OCI-LY7 (cell line): ENCODE data around the gene TGFB1I1. TPM values are rescaled to one million over a fixed set of nuclear protein-coding genes. Genes with fewer than 3 reads are reported as not detected.

ENCODE experiments used
- BruUV-seq: library from RNA; stranded (reverse); fragments of 400-500 nt; replicated peaks from 2 replicates; lab custom pipeline; 2021; lab: Mats Ljungman, UMichigan
- CTCF ChIA-PET: fragments of 300-600 bp; sonication (Branson Sonifier 250); formaldehyde crosslinking; loops from one replicate; lab custom pipeline; 2022; ENCODE audit warnings: antibody characterized with exemption; ENCODE audit not compliant: unreplicated experiment; lab: Charles Lee
- POLR2A ChIA-PET: fragments of 300-600 bp; sonication (Branson Sonifier 250); formaldehyde crosslinking; loops from one replicate; lab custom pipeline; 2022; ENCODE audit warnings: antibody characterized with exemption; lab: Charles Lee
- DNase-seq: peaks from one replicate; pipeline ENCODE4 v3.0.0-alpha.2; 2015; ENCODE audit warnings: low spot score
- H2AFZ ChIP-seq: fragments of 200-600 bp; sonication (generic), shearing (Covaris generic); 2 replicates; pipeline ENCODE4 v1.6.1; 2014; ENCODE audit warnings: mild to moderate bottlenecking, antibody characterized with exemption, low read length, moderate library complexity
- H3K27ac ChIP-seq: fragments of 200-600 bp; sonication (generic); 2 replicates; pipeline ENCODE4 v1.5.1; 2014; ENCODE audit warnings: mixed run types, low read depth, mild to moderate bottlenecking, moderate library complexity, low read length, inconsistent platforms; ENCODE audit not compliant: poor library complexity, severe bottlenecking
- H3K36me3 ChIP-seq: fragments of 200-600 bp; sonication (generic); 2 replicates; pipeline ENCODE4 v1.6.1; 2014; ENCODE audit warnings: mild to moderate bottlenecking, antibody characterized with exemption, low read length, moderate library complexity, mixed read lengths; ENCODE audit not compliant: insufficient read depth
- H3K4me1 ChIP-seq: fragments of 200-600 bp; sonication (generic); 2 replicates; pipeline ENCODE4 v1.5.1; 2014; ENCODE audit warnings: mild to moderate bottlenecking, low read length; ENCODE audit not compliant: insufficient read depth, poor library complexity, severe bottlenecking
- H3K4me2 ChIP-seq: fragments of 200-600 bp; sonication (generic); 2 replicates; pipeline ENCODE4 v1.6.1; 2014; ENCODE audit warnings: mild to moderate bottlenecking, low read length
- H3K4me3 ChIP-seq: fragments of 200-600 bp; sonication (generic); 2 replicates; pipeline ENCODE4 v1.5.1; 2014; ENCODE audit warnings: mild to moderate bottlenecking, low read depth, low read length; ENCODE audit not compliant: poor library complexity, severe bottlenecking
- H3K79me2 ChIP-seq: fragments of 200-600 bp; sonication (generic); 2 replicates; pipeline ENCODE4 v1.6.1; 2016; ENCODE audit warnings: low read depth, mild to moderate bottlenecking, low read length, moderate library complexity, mixed read lengths; ENCODE audit not compliant: insufficient read depth
- H3K9me2 ChIP-seq: fragments of 200-600 bp; sonication (generic); 2 replicates; pipeline ENCODE4 v1.6.1; 2016; ENCODE audit warnings: mild to moderate bottlenecking, low read length, mixed read lengths; ENCODE audit not compliant: insufficient read depth
- H3K9me3 ChIP-seq: fragments of 200-600 bp; sonication (generic); 2 replicates; pipeline ENCODE4 v1.6.1; 2014; ENCODE audit warnings: mild to moderate bottlenecking, mixed run types, low read length, mixed read lengths
- H4K20me1 ChIP-seq: fragments of 200-600 bp; sonication (generic); 2 replicates; pipeline ENCODE4 v1.6.1; 2014; ENCODE audit warnings: mild to moderate bottlenecking, antibody characterized with exemption, low read length, moderate library complexity, mixed read lengths; ENCODE audit not compliant: insufficient read depth
- CTCF ChIP-seq: fragments of 200-600 bp; sonication (generic); conservative IDR thresholded peaks from 2 replicates; pipeline ENCODE4 v1.5.1; 2014; ENCODE audit warnings: mild to moderate bottlenecking, antibody characterized with exemption, low read length, moderate library complexity, mixed read lengths
- EZH2phosphoT487 ChIP-seq: fragments of 200-600 bp; sonication (generic); IDR thresholded peaks from 2 replicates; pipeline ENCODE4 v1.6.1; 2018; ENCODE audit warnings: low read depth, borderline replicate concordance, mild to moderate bottlenecking, mixed run types, antibody characterized with exemption, low read length, moderate library complexity, mixed read lengths
- intact Hi-C: fragments of 100-400 bp; cut with micrococcal nuclease; formaldehyde crosslinking; loops from one replicate; pipeline ENCODE4 v1.10.0; 2022; ENCODE audit not compliant: unreplicated experiment
- total RNA-seq, 2 experiments: library from RNA; depleted of rRNA in 1 of 2; stranded (reverse); fragments of >200 nt in 1 of 2; shearing (Covaris generic) in 1 of 2; gene quantifications; 2 replicates each; pipeline ENCODE4 v1.2.3, GENCODE V29; 2014 to 2022

The TGFB1I1 gene
- total RNA-seq, 2 experiments from 2014 or later = 0.38 to 0.73 TPM

DNA sequence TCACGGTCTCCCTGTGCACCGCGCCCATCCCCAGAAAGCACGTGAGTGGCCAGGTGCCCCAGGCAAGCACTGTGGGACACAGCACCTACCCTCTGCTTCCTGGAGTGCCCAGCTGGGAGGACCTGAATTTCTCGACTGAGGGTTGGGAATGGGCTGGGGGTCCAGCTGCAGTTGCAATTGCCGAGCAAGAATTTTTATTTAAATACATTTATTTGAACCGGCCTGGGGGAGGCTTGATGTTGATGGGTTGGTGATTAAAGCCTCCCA is 17.3 kb downstream of the TGFB1I1 start:
- Histone ChIP-seq H3K4me2 (no peak overlapping the region), H2AFZ (no peak overlapping the region), H3K4me1 (peaks cover 4% of the 10 kb centered on the region), H3K4me3 (no peak overlapping the region), H4K20me1 (no peaks in the 10 kb centered on the region), H3K79me2 (no peaks in the 10 kb centered on the region), H3K27ac (no peak overlapping the region), H3K9me3 (no peaks in the 10 kb centered on the region), H3K36me3 (no peaks in the 10 kb centered on the region), H3K9me2 (no peaks in the 10 kb centered on the region)
- DNase-seq = no peak
- intact Hi-C loops = no loop called here
- CTCF ChIA-PET = no interaction called here
- POLR2A ChIA-PET = no interaction called here
- BruUV-seq = no TSS peak
- no peak for TF ChIP-seq EZH2phosphoT487
- no peak for TF ChIP-seq CTCF

DNA sequence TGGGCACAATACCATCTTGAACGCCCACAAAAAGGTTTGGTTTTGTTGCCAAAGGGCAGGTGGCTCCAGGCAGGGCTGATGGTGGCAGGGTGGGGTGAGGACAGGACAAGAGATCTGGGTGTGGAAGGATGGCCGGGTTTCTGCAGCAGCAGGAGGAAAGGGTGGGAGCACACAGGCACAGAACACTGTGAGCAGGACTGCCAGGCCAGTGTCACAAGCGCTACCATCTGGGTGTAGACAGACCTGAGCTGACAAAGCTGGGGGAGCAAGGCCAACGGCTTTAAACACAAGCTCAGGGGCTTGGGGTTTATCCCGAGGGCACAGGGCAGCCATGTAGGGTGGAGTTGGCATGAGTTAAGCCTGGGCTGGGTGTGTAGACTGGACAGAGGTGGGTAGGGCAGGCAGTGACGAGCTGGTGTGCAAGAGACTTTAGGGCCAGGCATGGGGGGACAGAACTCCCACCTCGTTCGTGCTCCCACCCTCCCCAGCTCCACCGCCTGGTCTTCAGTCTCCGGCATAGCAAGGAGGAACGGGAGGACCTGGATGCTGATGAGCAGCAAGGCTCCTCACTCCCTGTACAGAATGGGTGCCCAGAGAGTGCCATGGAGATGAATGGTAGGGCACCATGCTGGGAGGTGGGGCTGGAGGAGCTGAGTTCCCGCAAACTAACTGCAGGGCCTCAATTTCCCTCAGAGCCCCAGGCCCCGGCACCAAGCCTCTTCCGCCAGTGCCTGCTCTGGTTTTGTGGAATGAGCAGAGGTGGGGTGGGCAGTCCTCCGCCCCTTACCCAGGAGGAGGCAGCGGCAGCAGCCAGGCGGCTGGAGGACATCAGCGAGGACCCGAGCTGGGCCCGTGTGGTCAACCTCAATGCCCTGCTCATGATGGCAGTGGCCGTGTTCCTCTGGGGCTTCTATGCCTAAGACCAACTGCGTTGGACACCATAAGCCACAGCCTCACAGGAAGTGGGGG is 17.9 kb downstream of the TGFB1I1 start:
- BruUV-seq = TSS peak; percentile 66
- no peak for DNase-seq
- intact Hi-C loops = no loop called here
- Histone ChIP-seq H3K9me3 (no peaks in the 10 kb centered on the region), H4K20me1 (no peaks in the 10 kb centered on the region), H3K79me2 (no peaks in the 10 kb centered on the region), H3K9me2 (no peaks in the 10 kb centered on the region), H3K27ac (no peak overlapping the region), H3K36me3 (no peaks in the 10 kb centered on the region), H3K4me2 (no peak overlapping the region), H2AFZ (no peak overlapping the region), H3K4me3 (no peak overlapping the region), H3K4me1 (peaks cover 4% of the 10 kb centered on the region)
- TF ChIP-seq EZH2phosphoT487 = no peak
- POLR2A ChIA-PET = no interaction called here
- CTCF ChIA-PET = no interaction called here

- Histone ChIP-seq H3K4me3 (no peak overlapping the region), H3K36me3 (no peaks in the 10 kb centered on the region), H3K9me3 (no peaks in the 10 kb centered on the region), H3K9me2 (no peaks in the 10 kb centered on the region), H4K20me1 (no peaks in the 10 kb centered on the region), H3K4me1 (peaks cover 4% of the 10 kb centered on the region), H3K27ac (no peak overlapping the region), H3K79me2 (no peaks in the 10 kb centered on the region), H3K4me2 (no peak overlapping the region), H2AFZ (no peak overlapping the region)
- CTCF ChIA-PET = no interaction called here
- no TSS peak for BruUV-seq
- TF ChIP-seq CTCF = no peak
- TF ChIP-seq EZH2phosphoT487 = no peak
- intact Hi-C loops = no loop called here
- no peak for DNase-seq
- POLR2A ChIA-PET = interaction anchor here (0.5 to 1.2 kb wide), 6 partner anchors 9 to 473 kb away, joined by 3 to 5 read pairs (median 4); partner anchors contain the start of gene RUSF1
Measured at GRCh38 chr16:31491778-31492418, 19.9 kb downstream of the TGFB1I1 start.
